CD4-positive, alpha-beta T cell treated with Interleukin-4 for 1 hour (primary cell): ENCODE data around the gene CCNJ.
A peak's percentile ranks its signal among the peaks of the same experiment; 100 is the strongest.

Experiments used
- DNase-seq, 2 donors: peaks; one replicate each; pipeline ENCODE4 v3.0.0-alpha.2; 2020 to 2022

The CCNJ gene

DNA sequence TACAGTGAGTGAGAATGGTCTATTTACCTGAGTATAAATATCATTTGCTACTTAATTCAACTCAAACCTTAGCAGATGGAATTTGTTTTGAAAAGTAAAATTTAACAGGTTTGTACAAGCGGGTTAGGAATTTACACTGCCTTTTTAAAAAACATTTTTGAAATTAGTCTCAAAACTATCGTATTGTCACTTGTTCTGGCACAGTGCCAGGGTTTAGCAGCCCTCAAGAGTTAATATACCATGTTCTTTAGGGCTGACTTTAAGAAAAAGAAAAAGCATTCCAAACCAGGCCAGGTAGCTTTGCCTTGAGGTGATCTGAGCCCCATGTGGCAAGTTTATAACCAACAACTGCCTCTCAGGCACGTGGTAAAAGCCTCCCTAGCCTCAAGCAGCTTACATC, 17.8 kb downstream of the CCNJ start:
- DNase-seq: no peak

DNA sequence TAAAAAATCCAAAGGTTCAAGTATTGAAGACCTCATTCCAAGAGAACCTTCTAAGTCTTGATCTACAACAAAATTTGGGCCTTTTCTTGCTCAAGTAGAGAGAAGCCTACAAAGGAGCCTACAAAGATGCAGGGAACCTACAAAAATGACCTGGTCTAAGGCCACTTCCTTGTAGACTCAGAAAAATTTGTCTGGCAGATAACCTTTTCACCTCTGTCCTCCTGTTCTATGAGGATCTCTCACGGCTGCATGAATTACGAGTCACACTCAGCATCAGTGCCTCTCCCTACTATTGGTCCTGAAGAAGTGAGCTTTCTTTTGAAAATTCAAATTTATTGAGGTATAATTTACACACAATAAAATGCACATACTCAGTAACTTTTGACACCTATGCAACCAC, 29.3 kb downstream of the CCNJ start:
- no peak for DNase-seq

DNA sequence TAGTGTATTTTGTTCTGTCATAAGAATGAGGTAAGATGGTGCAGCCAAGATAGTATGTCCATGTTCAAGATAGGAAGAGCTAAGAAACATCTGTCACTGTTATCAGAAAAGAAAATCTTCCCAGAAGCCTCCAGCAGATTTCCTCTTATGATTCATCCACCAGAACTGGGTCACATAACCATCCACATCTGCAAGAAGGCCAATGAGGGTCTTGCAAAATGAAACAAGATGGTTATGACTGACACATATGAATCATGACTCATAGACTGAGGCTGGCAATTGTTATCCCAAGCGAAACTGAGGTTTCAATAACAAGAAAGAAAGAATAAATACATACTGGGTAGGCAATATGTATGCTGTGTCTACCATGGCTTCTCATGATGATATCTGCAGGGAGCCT, 30.3 kb downstream of the CCNJ start:
- DNase-seq: no peak

DNA sequence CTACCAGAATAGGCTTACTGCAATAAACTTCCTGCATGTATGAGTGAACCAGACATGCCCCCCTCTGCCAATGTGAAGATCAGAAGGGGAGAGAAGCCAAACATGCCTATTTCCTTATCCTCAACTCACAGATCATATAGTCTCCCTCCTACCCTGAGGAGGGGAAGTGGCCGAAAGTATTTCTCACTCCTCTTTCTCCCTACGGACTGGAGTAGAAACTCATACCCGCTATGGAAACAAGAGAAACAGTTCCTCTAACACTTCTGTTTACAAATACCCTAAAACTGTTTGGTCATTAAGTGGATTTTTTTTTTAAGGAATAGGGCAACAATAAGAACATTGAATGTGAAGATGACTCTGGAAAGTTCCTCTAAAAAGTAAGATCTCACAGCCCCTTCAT, 31.4 kb downstream of the CCNJ start:
- no peak for DNase-seq

DNA sequence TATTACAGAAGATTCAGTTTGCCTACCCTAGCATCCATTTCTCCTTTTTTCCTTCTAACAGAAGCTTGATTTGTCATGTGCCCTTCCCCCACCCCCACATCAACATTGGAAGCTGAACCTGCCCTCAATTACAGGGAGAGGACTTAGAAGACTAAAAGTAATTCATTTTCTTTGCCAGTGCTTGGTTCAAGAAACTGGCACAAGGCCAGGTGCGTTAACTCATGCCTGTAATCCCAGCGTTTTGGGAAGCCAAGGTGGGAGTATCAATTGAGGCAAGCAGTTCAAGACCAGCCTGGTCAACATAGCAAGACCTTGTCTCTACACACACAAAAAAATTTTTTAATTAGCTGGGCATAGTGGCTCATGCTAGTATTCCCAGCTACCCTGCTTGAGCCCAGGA, 32.6 kb downstream of the CCNJ start:
- no peak for DNase-seq

DNA sequence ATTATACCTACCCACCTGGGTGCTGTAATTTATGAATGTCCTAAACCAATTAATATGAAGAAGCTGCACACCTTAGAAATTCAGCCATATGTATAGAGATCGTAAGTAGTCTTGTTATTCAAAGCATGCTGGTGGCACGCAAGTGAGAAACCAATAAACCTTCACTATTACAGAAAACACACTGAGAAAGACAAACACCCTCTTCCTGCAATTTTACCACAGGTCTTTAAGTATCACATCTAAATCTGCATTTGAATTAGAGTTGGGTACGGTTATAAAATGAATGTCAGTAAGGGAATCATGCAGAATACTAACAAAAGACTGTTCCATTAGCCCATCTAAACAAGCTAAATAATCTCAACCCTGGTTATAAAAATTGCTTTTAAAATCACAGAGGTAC, 33.8 kb downstream of the CCNJ start:
- no peak for DNase-seq

DNA sequence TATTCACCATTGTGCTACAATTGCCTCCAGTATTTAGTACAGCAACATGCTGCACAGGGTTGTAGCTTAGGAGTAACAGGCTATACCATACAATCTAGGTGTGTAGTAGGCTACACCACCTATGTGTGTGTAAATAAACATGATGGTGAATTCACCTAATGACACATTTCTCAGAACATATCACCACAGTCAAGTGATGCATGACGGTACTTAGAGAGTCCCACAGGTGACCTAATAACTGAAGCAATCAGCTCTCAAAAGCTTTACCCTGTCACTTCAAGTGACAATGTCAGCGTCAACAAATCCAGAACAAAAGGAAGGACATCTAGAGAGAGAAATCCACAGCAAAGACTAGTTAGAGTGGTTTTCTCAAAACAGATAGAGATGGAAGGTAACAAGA, 38.8 kb downstream of the CCNJ start:
- no peak for DNase-seq

DNA sequence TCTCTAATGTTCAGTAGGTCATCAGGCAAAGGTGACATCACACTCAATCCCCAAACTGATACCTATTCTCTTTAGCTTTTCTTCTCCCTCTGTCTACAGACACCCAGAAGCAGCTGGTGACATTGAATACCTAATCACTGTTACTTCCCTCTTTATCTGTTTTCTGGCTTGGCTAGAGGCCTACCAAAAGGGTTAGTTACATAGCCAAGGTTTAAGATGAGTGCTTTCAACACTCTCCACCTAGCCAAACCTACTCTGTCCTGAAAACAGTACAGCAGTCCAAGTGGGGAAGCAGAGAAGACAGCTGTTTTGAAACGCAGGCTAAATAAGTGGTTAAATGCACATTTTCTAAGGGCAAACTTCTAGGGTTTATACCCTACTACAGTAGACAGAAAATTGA, 39.4 kb downstream of the CCNJ start:
- no peak for DNase-seq

DNA sequence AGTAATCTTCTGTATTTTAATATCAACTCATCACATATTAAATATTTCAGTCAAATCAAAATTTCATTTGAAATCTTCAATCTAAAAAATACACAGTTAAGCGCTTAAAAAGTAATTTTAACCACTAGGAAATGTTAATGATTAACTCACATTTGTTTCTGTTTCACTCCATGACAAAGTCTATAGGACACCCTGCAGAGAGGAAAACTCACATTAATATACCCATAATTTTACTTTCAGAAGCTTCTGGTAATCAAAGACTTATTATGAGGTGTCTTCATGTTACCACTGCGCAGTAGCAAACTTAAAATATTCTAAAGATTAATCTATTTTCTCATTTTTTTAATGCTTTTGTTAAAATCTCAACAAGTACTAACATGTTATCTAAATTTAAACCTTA, 45.7 kb downstream of the CCNJ start:
- DNase-seq: no peak

DNA sequence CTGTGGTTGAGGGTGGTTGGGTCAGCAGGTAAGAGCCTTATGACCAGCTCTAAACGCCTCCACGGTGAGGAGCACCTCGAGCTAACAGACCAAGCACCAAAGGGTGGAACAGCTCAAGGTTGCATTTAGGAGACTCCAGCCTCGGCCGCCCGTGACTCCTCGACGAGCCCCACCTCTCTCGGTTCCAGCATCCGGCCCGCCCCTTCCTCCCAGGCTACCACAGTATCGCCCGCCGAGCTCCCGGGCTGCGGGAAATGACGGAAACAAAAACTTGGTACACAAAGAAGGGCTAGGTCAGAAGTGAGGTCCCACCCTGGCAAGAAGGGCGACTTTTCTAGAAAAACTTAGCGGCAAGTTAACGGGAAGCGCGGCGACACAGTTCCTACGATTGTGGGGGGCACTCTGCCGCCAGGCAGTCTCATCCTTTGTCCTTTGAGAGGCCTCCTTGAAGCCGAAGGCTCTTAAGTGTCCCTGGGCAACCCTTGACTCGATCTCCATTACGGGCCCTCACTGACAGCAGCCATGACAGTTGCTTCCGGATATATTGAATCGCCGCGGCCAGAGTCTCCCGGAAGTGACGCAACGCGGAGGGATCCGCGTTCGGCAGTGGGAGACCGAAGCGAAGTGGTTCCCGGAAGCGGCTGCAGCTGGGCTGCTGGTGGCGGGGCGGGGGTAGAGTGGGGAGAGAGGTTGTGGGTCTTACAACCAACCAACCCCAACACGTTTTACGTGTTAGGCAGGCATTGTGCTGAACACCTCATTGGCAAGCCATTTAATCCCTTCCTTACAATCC, 46.5 kb downstream of the CCNJ start:
- peak; percentile 95 for DNase-seq

DNA sequence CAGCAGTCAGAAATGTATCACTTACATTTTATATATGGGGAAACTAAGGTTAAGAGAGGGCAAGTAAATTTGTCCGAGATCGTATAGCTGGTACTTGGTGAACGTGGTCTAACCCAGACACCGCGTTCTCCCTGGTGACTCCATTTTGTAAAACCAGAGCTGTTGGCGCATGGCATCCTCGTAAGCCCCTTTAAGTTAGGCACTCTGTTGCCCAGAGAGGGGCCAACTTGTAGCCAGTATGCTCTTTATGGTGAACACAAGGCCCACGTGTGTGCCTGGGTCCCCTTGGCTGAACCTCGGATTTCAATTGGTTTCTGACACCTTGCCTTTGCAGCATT, 47.0 kb downstream of the CCNJ start:
- no peak for DNase-seq

DNA sequence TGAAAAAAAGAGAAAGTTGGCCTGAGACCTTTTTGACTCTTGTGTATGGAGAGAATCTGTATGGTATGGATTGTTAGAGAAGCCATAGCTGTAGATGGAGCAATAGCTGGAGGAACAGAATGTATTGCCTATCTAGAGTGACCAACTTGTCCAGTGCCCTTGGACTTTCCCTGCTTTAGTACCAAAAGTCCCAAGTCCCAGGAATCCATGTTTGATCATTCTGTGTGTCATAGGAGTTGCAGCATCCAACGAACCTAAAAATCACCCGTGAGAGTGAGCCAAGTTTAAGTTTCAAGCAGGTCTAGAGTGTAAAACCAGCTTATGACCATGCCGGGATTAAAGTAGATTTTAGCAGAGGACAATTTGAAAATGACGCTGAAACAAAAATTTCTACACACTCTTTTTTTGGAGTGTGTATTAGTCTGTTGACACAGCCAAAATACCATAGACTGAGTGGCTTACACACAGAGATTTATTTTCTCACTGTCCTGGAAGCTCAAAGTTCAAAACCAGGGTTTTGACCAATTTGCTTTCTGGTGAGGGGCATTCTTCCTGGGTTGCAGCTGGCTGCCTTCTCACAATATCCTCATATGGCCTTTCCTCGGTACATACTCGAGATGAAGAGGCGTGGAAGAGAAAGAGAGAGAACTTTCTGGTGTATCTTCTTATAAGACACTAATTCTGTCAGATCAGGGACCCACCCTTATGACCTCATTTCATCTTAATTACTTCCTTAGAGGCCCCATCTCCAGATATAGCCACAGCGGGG, 49.8 kb downstream of the CCNJ start:
- DNase-seq: no peak

DNA sequence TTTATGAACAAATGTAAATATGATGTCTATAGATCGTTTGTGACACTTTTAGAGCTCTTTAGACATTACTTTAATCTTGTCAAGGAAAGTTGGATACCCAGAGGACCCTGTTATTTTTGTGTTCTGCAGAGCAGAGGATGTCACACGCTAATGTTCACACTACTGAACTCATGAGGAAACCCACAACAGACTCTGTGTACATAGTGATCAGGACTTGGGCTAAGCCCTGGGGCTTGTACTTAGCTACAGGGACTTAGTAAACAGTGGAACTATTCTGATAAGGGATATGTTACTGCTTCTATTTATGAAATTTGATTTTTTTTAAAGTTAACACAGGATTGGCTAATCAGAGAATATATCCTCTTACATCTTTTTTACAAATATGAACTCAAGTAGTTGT, 50.6 kb downstream of the CCNJ start:
- DNase-seq: no peak

DNA sequence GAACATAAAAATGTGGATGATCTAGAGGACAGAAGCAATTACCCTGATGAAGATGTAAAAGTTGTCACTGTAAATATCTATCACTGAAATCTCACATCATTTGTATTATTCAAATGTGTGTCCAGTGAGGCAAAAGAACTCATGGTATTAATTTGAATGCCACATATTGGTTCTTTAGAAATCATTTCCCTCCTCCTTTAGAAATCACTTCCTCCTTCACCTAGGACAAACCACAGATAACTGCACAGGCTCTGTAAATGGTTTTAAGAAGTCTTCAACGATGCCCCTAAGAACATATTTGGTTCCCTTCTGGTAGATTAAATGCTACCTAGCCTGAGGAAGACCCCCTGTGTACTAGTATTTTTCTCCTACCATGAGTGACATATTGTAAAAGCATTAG, 53.6 kb downstream of the CCNJ start:
- DNase-seq: no peak

DNA sequence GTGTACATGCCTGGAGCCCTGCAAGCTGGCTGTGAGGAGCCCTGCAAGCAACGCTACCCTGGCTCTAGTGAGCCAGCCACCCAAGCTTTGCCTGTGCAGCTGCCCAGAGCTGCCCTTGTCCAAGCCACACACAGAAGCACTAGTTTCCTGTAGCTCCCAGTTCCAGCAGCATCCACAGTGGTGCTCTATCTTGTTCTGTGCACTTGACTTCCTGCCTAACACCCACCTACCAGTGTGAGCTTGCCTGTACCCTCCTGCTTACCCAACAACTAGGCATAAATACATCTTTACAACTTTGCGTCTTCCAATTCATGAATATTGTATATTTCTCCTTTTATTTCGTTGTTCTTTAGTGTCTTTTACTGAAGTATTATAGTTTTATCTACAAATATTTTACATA, 54.5 kb downstream of the CCNJ start:
- DNase-seq: no peak

DNA sequence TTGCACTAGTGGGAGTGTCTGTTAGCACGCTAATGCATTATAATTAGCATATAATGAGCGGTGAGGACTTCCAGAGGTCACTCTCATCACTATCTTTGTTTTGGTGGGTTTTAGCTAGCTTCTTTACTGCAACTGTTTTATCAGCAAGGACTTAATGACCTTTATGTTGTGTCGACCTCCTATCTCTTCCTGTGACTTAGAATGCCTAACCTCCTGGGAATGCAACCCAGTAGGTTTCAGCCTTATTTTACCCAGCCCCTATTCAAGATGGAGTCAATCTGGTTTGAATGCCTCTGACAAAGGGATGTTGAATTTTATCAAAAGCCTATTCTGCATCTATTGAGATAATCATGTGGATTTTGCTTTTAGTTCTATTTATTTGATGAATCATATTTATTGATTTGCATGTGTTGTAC, 64.2 kb downstream of the CCNJ start:
- no peak for DNase-seq
